Activated CD4-positive, alpha-beta T cell treated with anti-CD3 and anti-CD28 coated beads for 24 hours (primary cell): ENCODE measurements around the gene NPC2.

ENCODE experiments used
- DNase-seq, 2 donors: peaks; one replicate each; pipeline ENCODE4 v3.0.0-alpha.2; 2020; ENCODE audit warnings: low read depth in 2 of 2

The NPC2 gene

GRCh38 chr14:74519316-74520074, 26.4 kb upstream of the NPC2 start:
- no peak for DNase-seq

- DNase-seq: no peak
Observed at GRCh38 chr14:74518221-74518620, 25.1 kb upstream of the NPC2 start.

- no peak for DNase-seq
Observed at GRCh38 chr14:74517731-74518130, 24.6 kb upstream of the NPC2 start.

GRCh38 chr14:74516451-74517160, 23.5 kb upstream of the NPC2 start:
- DNase-seq: no peak

- no peak for DNase-seq
Observed at GRCh38 chr14:74515891-74516412, 22.8 kb upstream of the NPC2 start.

- DNase-seq: no peak
Observed at GRCh38 chr14:74514471-74514941, 21.4 kb upstream of the NPC2 start.

GRCh38 chr14:74511966-74512830, 19.1 kb upstream of the NPC2 start:
- DNase-seq: no peak

- no peak for DNase-seq
Observed at GRCh38 chr14:74510959-74511409, 17.9 kb upstream of the NPC2 start.

- no peak for DNase-seq
Observed at GRCh38 chr14:74510223-74510931, 17.3 kb upstream of the NPC2 start.

GRCh38 chr14:74509587-74510222, 16.6 kb upstream of the NPC2 start:
- DNase-seq: no peak

- DNase-seq: no peak
Observed at GRCh38 chr14:74508844-74509428, 15.8 kb upstream of the NPC2 start.

- no peak for DNase-seq
Observed at GRCh38 chr14:74508292-74508731, 15.2 kb upstream of the NPC2 start.

GRCh38 chr14:74507840-74508239, 14.7 kb upstream of the NPC2 start:
- no peak for DNase-seq

GRCh38 chr14:74507085-74507484, 14.0 kb upstream of the NPC2 start:
- no peak for DNase-seq

- DNase-seq: no peak
Observed at GRCh38 chr14:74506411-74506851, 13.3 kb upstream of the NPC2 start.

- DNase-seq: no peak
Observed at GRCh38 chr14:74505831-74506230, 12.7 kb upstream of the NPC2 start.

GRCh38 chr14:74504874-74505720, 12.0 kb upstream of the NPC2 start:
- DNase-seq: no peak

- no peak for DNase-seq
Observed at GRCh38 chr14:74504412-74504811, 11.3 kb upstream of the NPC2 start.

GRCh38 chr14:74503938-74504335, 10.8 kb upstream of the NPC2 start:
- DNase-seq: no peak
